ENCODE data around the gene POLR3E. TPM values are rescaled to one million over a fixed set of nuclear protein-coding genes. Genes with fewer than 3 reads are reported as not detected.

The POLR3E gene
- total RNA-seq, 1 experiment from 2014 or later, result 103 TPM

DNA sequence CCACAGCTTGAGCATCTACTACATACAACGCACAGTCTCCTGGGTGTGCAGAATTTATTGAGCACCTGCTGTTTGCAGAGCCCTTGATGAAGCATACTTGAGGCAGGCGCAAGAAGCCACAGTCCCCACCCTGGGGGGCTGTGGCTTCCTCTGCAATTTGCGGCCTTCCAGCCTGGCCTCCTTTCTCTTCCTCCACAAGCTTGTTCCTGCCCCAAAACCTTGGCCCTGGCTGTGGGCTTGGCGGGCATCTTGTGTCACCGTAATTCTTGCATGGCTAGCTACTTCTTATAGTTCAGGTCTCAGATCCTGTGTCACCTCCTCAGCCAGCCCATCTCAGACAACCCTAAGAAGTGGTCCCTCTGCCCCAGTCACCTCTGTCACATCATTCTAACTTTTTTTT lies 43.9 kb upstream of the POLR3E start:
- Histone ChIP-seq H3K14ac (ENCODE audit: insufficient read depth, low read length) (no peak overlapping the region), H3K79me1 (ENCODE audit: insufficient read depth, low read depth, low read length, poor library complexity, severe bottlenecking) (no peaks in the 10 kb centered on the region), H3K23ac (ENCODE audit: insufficient read length, low read depth, low read length) (no peak overlapping the region), H2BK20ac (ENCODE audit: low read depth, low read length, poor library complexity, severe bottlenecking) (no peak overlapping the region), H3K4me2 (ENCODE audit: insufficient read depth, insufficient read length, low read length) (no peak overlapping the region), H2BK5ac (ENCODE audit: insufficient read length, low read length) (no peak overlapping the region), H4K5ac (ENCODE audit: insufficient read length, low read depth, low read length) (no peak overlapping the region), H3K23me2 (ENCODE audit: insufficient read length, low read depth, low read length, poor library complexity, severe bottlenecking) (no peaks in the 10 kb centered on the region), H3K56ac (ENCODE audit: insufficient read length, low read depth, low read length) (no peak overlapping the region), H3K9me3 (ENCODE audit: control insufficient read depth, low read depth, low read length) (no peaks in the 10 kb centered on the region), H3K27me3 (ENCODE audit: insufficient read depth, low read length) (no peaks in the 10 kb centered on the region), H2BK12ac (ENCODE audit: insufficient read length, low read depth, low read length) (no peak overlapping the region), H3K4ac (ENCODE audit: low read depth, low read length) (no peak overlapping the region), H2AK5ac (ENCODE audit: insufficient read length, low read length) (no peak overlapping the region), H2AFZ (ENCODE audit: low read length) (no peak overlapping the region), H4K8ac (replicated peaks; ENCODE audit: insufficient read length, low read depth, low read length) (no peak overlapping the region), H3K18ac (ENCODE audit: insufficient read length, low read depth, low read length) (no peak overlapping the region), H4K91ac (ENCODE audit: insufficient read length, low read depth, low read length) (no peak overlapping the region), H2BK15ac (ENCODE audit: low read depth, low read length) (no peak overlapping the region), H3K9ac (ENCODE audit: extremely low read depth, insufficient read length, low read length) (no peak overlapping the region), H3K79me2 (ENCODE audit: insufficient read depth, low read length) (no peaks in the 10 kb centered on the region), H2BK120ac (ENCODE audit: low read depth, low read length, poor library complexity, severe bottlenecking) (no peak overlapping the region), H3K4me1 (ENCODE audit: insufficient read depth, low read length) (no peaks in the 10 kb centered on the region), H4K20me1 (ENCODE audit: control insufficient read depth, insufficient read depth, insufficient read length) (no peaks in the 10 kb centered on the region), H3K27ac (ENCODE audit: insufficient read length, low read depth, low read length) (no peak overlapping the region), H3T11ph (ENCODE audit: low read length) (no peak overlapping the region)
- Mint-ChIP-seq H3K27me3 (ENCODE audit: low read depth) (no peaks in the 10 kb centered on the region), H3K27ac (no peak overlapping the region; a peak in 1 of 7 replicates), H3K4me1 (0 out of 4 replicates have a peak, but pooled peaks cover 0 to 3% of the 10 kb centered on the region in 2 experiments), H3K9me3 (peaks cover 4 to 7% of the 10 kb centered on the region in 2 experiments; a peak in 3 of 5 replicates), H3K36me3 (ENCODE audit: insufficient read depth in 1 of 3, low read depth in 3 of 3) (peaks cover 53 to 70% (median 53%) of the 10 kb centered on the region in 3 experiments), H3K4me3 (no peak overlapping the region)
- no peak for DNase-seq
- no CpG with 5 or more reads among the region's 5 CpGs for WGBS (ENCODE audit: extremely low coverage, insufficient read length, low lambda C conversion rate)
- TF ChIP-seq, protein P1, sequence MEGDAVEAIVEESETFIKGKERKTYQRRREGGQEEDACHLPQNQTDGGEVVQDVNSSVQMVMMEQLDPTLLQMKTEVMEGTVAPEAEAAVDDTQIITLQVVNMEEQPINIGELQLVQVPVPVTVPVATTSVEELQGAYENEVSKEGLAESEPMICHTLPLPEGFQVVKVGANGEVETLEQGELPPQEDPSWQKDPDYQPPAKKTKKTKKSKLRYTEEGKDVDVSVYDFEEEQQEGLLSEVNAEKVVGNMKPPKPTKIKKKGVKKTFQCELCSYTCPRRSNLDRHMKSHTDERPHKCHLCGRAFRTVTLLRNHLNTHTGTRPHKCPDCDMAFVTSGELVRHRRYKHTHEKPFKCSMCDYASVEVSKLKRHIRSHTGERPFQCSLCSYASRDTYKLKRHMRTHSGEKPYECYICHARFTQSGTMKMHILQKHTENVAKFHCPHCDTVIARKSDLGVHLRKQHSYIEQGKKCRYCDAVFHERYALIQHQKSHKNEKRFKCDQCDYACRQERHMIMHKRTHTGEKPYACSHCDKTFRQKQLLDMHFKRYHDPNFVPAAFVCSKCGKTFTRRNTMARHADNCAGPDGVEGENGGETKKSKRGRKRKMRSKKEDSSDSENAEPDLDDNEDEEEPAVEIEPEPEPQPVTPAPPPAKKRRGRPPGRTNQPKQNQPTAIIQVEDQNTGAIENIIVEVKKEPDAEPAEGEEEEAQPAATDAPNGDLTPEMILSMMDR (conservative IDR thresholded peaks at IDR 0.05), result no peak
